ENCODE results near the gene C4orf33.

DNA sequence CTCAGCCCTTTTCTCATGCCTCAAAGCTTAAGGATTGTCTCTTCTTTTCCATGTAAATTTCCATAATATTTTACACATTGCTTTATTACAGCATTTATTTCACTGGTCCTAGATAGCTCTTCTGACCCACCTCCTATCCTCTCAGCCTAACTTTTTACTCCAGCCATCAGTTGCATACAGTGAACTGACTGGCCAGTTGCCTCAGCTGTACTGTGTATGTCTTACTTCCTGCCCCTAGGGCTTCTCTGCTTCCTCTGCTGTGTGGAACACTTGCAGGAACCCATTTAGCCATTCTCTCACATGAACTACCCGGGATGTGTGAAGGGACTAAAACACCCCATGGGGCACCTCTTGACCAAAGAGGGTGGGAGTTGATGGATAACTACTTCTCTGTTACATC is 18.0 kb downstream of the C4orf33 start:
- TF ChIP-seq, protein P1, sequence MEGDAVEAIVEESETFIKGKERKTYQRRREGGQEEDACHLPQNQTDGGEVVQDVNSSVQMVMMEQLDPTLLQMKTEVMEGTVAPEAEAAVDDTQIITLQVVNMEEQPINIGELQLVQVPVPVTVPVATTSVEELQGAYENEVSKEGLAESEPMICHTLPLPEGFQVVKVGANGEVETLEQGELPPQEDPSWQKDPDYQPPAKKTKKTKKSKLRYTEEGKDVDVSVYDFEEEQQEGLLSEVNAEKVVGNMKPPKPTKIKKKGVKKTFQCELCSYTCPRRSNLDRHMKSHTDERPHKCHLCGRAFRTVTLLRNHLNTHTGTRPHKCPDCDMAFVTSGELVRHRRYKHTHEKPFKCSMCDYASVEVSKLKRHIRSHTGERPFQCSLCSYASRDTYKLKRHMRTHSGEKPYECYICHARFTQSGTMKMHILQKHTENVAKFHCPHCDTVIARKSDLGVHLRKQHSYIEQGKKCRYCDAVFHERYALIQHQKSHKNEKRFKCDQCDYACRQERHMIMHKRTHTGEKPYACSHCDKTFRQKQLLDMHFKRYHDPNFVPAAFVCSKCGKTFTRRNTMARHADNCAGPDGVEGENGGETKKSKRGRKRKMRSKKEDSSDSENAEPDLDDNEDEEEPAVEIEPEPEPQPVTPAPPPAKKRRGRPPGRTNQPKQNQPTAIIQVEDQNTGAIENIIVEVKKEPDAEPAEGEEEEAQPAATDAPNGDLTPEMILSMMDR (IDR thresholded peaks at IDR 0.05), result no peak
- no peak for TF ChIP-seq POLR2A (IDR thresholded peaks at IDR 0.05)

Measured in lower leg skin (tissue), 3 donors.